ENCODE measurements around the gene TIMP2.

Gene TIMP2

GRCh38 chr17:78862073-78863023, 62.8 kb downstream of the TIMP2 start:
- no peak for DNase-seq

GRCh38 chr17:78861229-78861628, 64.0 kb downstream of the TIMP2 start:
- no peak for DNase-seq

GRCh38 chr17:78859051-78859450, 66.1 kb downstream of the TIMP2 start:
- DNase-seq = no peak

GRCh38 chr17:78857266-78857665, 67.9 kb downstream of the TIMP2 start:
- DNase-seq = no peak

- DNase-seq = no peak
Observed at GRCh38 chr17:78855561-78856165, 69.5 kb downstream of the TIMP2 start.

GRCh38 chr17:78854508-78854907, 70.7 kb downstream of the TIMP2 start:
- DNase-seq = no peak

GRCh38 chr17:78853926-78854394, 71.2 kb downstream of the TIMP2 start:
- peak; percentile 73 for DNase-seq

GRCh38 chr17:78852709-78853121, 72.5 kb downstream of the TIMP2 start:
- DNase-seq = no peak

- no peak for DNase-seq
Observed at GRCh38 chr17:78849026-78849425, 76.2 kb downstream of the TIMP2 start.

GRCh38 chr17:78847052-78847451, 78.1 kb downstream of the TIMP2 start:
- DNase-seq = no peak

GRCh38 chr17:78844301-78845005, 80.7 kb downstream of the TIMP2 start:
- DNase-seq = no peak

- peak; percentile 78 for DNase-seq
Observed at GRCh38 chr17:78842881-78843565, 82.2 kb downstream of the TIMP2 start.

GRCh38 chr17:78840780-78841611, 84.2 kb downstream of the TIMP2 start, which contains the start of gene USP36:
USP36 (minus strand) TSS chr17:78840814; CDS start chr17:78836363, 4,451 bp downstream.
- DNase-seq = peak; percentile 99

- no peak for DNase-seq
Observed at GRCh38 chr17:78840530-78840779, 84.7 kb downstream of the TIMP2 start.

GRCh38 chr17:78839762-78840529, 85.2 kb downstream of the TIMP2 start:
- DNase-seq = peak; percentile 40

- DNase-seq = peak; percentile 15
Observed at GRCh38 chr17:78839235-78839761, 85.9 kb downstream of the TIMP2 start.

GRCh38 chr17:78838574-78839005, 86.6 kb downstream of the TIMP2 start:
- DNase-seq = no peak

GRCh38 chr17:78836420-78837021, 88.7 kb downstream of the TIMP2 start:
- no peak for DNase-seq

- DNase-seq = no peak
Observed at GRCh38 chr17:78834571-78834970, 90.6 kb downstream of the TIMP2 start.

- no peak for DNase-seq
Observed at GRCh38 chr17:78832541-78832810, 92.7 kb downstream of the TIMP2 start.
